Measurements from ENCODE around the gene DBH. TPM values are rescaled to one million over a fixed set of nuclear protein-coding genes. Genes with fewer than 3 reads are reported as not detected.

The DBH gene
- total and polyA plus RNA-seq, 10 of the 15 experiments (the other 5 are each of a cell fraction or from before 2014, with no cell fraction given): not detected

DNA sequence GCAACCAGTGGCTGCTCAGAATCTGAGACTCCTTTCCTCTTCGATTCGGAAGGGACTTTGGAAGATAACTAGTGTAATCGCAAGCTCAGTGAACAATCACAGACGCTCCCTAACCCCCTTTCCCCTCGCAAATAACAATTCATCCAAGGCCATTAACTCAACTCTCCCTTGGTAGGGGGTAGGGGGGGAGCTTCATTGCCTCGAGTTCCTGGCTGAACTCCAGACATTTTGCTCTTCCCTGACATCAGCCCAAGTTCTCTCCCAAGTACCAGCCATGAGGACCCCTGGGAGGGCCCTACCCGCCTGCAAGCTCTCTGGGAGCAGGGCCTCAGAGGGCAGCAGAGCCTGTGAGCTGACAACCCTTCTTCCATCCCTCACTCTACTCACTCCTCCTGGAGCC, 35.4 kb upstream of the DBH start:
- ChIA-PET CTCF (interaction anchor here (0.7 kb wide), 1 partner anchor 9 kb away, joined by 3 read pairs; no protein-coding TSS in a partner anchor), RAD21 (ENCODE audit: unreplicated experiment) (no interaction called here), SMC1A (ENCODE audit: uncharacterized antibody, unreplicated experiment) (no interaction called here), POLR2A (no interaction called here)
- in situ Hi-C loops (cut with MboI): no loop called here
- Histone ChIP-seq H4K20me1 (ENCODE audit: control insufficient read depth, insufficient read depth) (no peaks in the 10 kb centered on the region), H3K9me3 (replicated peaks; ENCODE audit: control insufficient read depth, insufficient read depth, low read length) (no peaks in the 10 kb centered on the region; the same call in 1 of the 3 replicates), H3K4me2 (ENCODE audit: control insufficient read depth, insufficient read depth) (no peak overlapping the region), H3K27me3 (replicated peaks in 1 of 2; ENCODE audit: control insufficient read depth in 2 of 2, insufficient read depth in 2 of 2, low read length in 1 of 2) (peaks cover 0 to 4% of the 10 kb centered on the region in 2 experiments; a peak in 3 of 4 replicates), H3K79me2 (ENCODE audit: control insufficient read depth, insufficient read depth, low read length) (no peaks in the 10 kb centered on the region), H2AFZ (ENCODE audit: control insufficient read depth, low read depth, low read length) (no peak overlapping the region), H3K4me3 (no peak overlapping the region), H3K4me1 (ENCODE audit: control insufficient read depth, insufficient read depth, low read length) (no peaks in the 10 kb centered on the region), H3K9ac (ENCODE audit: control insufficient read depth, insufficient read depth, low read length) (no peak overlapping the region), H3K27ac (ENCODE audit: control insufficient read depth, insufficient read depth) (no peak overlapping the region), H3K36me3 (ENCODE audit: control insufficient read depth in 2 of 2, insufficient read depth in 2 of 2, low read length in 1 of 2) (no peaks in the 10 kb centered on the region)
- BruUV-seq (replicated peaks): no TSS peak
- intact Hi-C loops (cut with micrococcal nuclease; ENCODE audit: unreplicated experiment): no loop called here
- DNase-seq (ENCODE audit: low read depth, low spot score) (no peak), FAIRE-seq (no peak), ATAC-seq (no peak)
- WGBS (ENCODE audit: insufficient coverage, insufficient replicate concordance, low lambda C conversion rate, missing lambda C conversion rate): 19% methylated on average over 7 of the region's 7 CpGs
- TF ChIP-seq TCF7 (IDR thresholded peaks at IDR 0.05; ENCODE audit: borderline replicate concordance) (no peak), NR2F1 (conservative IDR thresholded peaks at IDR 0.05) (no peak), SMAD1 (IDR thresholded peaks at IDR 0.05; ENCODE audit: low read depth, partially characterized antibody) (no peak), TARDBP (IDR thresholded peaks at IDR 0.05; ENCODE audit: borderline replicate concordance) (no peak), ZSCAN29 (IDR thresholded peaks at IDR 0.05) (no peak), SMC3 (IDR thresholded peaks at IDR 0.05; ENCODE audit: borderline replicate concordance, low read length) (no peak)
- TF ChIP-seq, protein P1, sequence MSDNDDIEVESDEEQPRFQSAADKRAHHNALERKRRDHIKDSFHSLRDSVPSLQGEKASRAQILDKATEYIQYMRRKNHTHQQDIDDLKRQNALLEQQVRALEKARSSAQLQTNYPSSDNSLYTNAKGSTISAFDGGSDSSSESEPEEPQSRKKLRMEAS (IDR thresholded peaks at IDR 0.05; ENCODE audit: low read depth, low read length): no peak
- TF ChIP-seq, protein P2, sequence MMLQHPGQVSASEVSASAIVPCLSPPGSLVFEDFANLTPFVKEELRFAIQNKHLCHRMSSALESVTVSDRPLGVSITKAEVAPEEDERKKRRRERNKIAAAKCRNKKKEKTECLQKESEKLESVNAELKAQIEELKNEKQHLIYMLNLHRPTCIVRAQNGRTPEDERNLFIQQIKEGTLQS (IDR thresholded peaks at IDR 0.05; ENCODE audit: borderline replicate concordance, extremely low read depth, low read depth, low read length): no peak
- TF ChIP-seq, protein P3, sequence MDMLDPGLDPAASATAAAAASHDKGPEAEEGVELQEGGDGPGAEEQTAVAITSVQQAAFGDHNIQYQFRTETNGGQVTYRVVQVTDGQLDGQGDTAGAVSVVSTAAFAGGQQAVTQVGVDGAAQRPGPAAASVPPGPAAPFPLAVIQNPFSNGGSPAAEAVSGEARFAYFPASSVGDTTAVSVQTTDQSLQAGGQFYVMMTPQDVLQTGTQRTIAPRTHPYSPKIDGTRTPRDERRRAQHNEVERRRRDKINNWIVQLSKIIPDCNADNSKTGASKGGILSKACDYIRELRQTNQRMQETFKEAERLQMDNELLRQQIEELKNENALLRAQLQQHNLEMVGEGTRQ (IDR thresholded peaks at IDR 0.05; ENCODE audit: borderline replicate concordance, low read depth, low read length): no peak
- TF ChIP-seq, protein P4, sequence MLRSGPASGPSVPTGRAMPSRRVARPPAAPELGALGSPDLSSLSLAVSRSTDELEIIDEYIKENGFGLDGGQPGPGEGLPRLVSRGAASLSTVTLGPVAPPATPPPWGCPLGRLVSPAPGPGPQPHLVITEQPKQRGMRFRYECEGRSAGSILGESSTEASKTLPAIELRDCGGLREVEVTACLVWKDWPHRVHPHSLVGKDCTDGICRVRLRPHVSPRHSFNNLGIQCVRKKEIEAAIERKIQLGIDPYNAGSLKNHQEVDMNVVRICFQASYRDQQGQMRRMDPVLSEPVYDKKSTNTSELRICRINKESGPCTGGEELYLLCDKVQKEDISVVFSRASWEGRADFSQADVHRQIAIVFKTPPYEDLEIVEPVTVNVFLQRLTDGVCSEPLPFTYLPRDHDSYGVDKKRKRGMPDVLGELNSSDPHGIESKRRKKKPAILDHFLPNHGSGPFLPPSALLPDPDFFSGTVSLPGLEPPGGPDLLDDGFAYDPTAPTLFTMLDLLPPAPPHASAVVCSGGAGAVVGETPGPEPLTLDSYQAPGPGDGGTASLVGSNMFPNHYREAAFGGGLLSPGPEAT (IDR thresholded peaks at IDR 0.05; ENCODE audit: low read depth): no peak
- TF ChIP-seq, protein P5, sequence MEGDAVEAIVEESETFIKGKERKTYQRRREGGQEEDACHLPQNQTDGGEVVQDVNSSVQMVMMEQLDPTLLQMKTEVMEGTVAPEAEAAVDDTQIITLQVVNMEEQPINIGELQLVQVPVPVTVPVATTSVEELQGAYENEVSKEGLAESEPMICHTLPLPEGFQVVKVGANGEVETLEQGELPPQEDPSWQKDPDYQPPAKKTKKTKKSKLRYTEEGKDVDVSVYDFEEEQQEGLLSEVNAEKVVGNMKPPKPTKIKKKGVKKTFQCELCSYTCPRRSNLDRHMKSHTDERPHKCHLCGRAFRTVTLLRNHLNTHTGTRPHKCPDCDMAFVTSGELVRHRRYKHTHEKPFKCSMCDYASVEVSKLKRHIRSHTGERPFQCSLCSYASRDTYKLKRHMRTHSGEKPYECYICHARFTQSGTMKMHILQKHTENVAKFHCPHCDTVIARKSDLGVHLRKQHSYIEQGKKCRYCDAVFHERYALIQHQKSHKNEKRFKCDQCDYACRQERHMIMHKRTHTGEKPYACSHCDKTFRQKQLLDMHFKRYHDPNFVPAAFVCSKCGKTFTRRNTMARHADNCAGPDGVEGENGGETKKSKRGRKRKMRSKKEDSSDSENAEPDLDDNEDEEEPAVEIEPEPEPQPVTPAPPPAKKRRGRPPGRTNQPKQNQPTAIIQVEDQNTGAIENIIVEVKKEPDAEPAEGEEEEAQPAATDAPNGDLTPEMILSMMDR (IDR thresholded peaks at IDR 0.05 in 2 of 3, conservative IDR thresholded peaks at IDR 0.05 in 1 of 3; ENCODE audit: control insufficient read depth in 2 of 3, extremely low read depth in 1 of 3, insufficient read depth in 1 of 3, low read depth in 3 of 3, low read length in 3 of 3): no peak
- TF ChIP-seq, protein P6, sequence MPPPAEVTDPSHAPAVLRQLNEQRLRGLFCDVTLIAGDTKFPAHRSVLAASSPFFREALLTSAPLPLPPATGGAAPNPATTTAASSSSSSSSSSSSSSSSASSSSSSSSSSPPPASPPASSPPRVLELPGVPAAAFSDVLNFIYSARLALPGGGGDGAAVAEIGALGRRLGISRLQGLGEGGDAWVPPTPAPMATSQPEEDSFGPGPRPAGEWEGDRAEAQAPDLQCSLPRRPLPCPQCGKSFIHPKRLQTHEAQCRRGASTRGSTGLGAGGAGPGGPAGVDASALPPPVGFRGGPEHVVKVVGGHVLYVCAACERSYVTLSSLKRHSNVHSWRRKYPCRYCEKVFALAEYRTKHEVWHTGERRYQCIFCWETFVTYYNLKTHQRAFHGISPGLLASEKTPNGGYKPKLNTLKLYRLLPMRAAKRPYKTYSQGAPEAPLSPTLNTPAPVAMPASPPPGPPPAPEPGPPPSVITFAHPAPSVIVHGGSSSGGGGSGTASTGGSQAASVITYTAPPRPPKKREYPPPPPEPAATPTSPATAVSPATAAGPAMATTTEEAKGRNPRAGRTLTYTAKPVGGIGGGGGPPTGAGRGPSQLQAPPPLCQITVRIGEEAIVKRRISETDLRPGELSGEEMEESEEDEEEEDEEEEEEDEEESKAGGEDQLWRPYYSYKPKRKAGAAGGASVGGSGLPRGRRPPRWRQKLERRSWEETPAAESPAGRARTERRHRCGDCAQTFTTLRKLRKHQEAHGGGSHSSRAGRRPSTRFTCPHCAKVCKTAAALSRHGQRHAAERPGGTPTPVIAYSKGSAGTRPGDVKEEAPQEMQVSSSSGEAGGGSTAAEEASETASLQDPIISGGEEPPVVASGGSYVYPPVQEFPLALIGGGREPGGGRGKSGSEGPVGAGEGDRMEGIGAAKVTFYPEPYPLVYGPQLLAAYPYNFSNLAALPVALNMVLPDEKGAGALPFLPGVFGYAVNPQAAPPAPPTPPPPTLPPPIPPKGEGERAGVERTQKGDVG (CRISPR knock-in tag; IDR thresholded peaks at IDR 0.05): no peak
